ENCODE results near the gene LOXL3.

The LOXL3 gene

GRCh38 chr2:74507145-74507925 lies 46.4 kb downstream of the LOXL3 start, which contains the start of gene PCGF1:
PCGF1 (minus strand) TSS chr2:74507695; CDS start chr2:74507668, 27 bp downstream.
- peak; percentile 97 for DNase-seq (ENCODE audit: low read depth)

- no peak for DNase-seq (ENCODE audit: low read depth)
Observed at GRCh38 chr2:74505448-74506246, 48.1 kb downstream of the LOXL3 start.

- no peak for DNase-seq (ENCODE audit: low read depth)
Observed at GRCh38 chr2:74504591-74504990, 49.2 kb downstream of the LOXL3 start.

- DNase-seq (ENCODE audit: low read depth): no peak
Observed at GRCh38 chr2:74503506-74504475, 50.0 kb downstream of the LOXL3 start.

- DNase-seq (ENCODE audit: low read depth): no peak
Observed at GRCh38 chr2:74502720-74503505, 50.8 kb downstream of the LOXL3 start.

GRCh38 chr2:74502147-74502719 lies 51.5 kb downstream of the LOXL3 start:
- DNase-seq (ENCODE audit: low read depth): no peak

GRCh38 chr2:74501335-74502071 lies 52.2 kb downstream of the LOXL3 start:
- DNase-seq (ENCODE audit: low read depth): no peak

- no peak for DNase-seq (ENCODE audit: low read depth)
Observed at GRCh38 chr2:74500578-74500946, 53.2 kb downstream of the LOXL3 start.

GRCh38 chr2:74499940-74500577 lies 53.7 kb downstream of the LOXL3 start:
- DNase-seq (ENCODE audit: low read depth): no peak

- DNase-seq (ENCODE audit: low read depth): no peak
Observed at GRCh38 chr2:74499267-74499939, 54.3 kb downstream of the LOXL3 start, which contains the start of gene LBX2. LBX2 (minus strand) TSS chr2:74499603; CDS start chr2:74499537, 66 bp downstream.

- no peak for DNase-seq (ENCODE audit: low read depth)
Observed at GRCh38 chr2:74498500-74499266, 55.1 kb downstream of the LOXL3 start.

- DNase-seq (ENCODE audit: low read depth): no peak
Observed at GRCh38 chr2:74497777-74498499, 55.8 kb downstream of the LOXL3 start.

GRCh38 chr2:74496997-74497776 lies 56.6 kb downstream of the LOXL3 start:
- DNase-seq (ENCODE audit: low read depth): no peak

GRCh38 chr2:74495440-74495839 lies 58.3 kb downstream of the LOXL3 start:
- DNase-seq (ENCODE audit: low read depth): no peak

GRCh38 chr2:74493546-74493945 lies 60.2 kb downstream of the LOXL3 start:
- DNase-seq (ENCODE audit: low read depth): no peak

- DNase-seq (ENCODE audit: low read depth): no peak
Observed at GRCh38 chr2:74491648-74492544, 61.8 kb downstream of the LOXL3 start.

All from activated T-helper 9 cell treated with anti-CD3 and anti-CD28 coated beads, Interleukin-2, amount 50 U/mL, for 16 hours (primary cell).